NCI-H1417 treated with DMSO at 0.1 percent for 48 hours (cell line): ENCODE results near the gene NNT.
"Not testable (repeated sequence)": the region's sequence is repeated elsewhere in the genome, so short reads cannot be mapped to it uniquely, and the experiment has no call there.

ENCODE experiments used
- DNase-seq: peaks from one replicate; lab custom pipeline; 2025; lab: John Stamatoyannopoulos, UW

NNT gene

GRCh38 chr5:43602461-43603343 is at the start of gene NNT:
NNT (plus strand) TSS chr5:43603180; CDS start chr5:43609196, 6,016 bp downstream.
- peak; percentile 45 for DNase-seq

GRCh38 chr5:43553381-43553780 is 49.6 kb upstream of the NNT start:
- no peak for DNase-seq

- no peak for DNase-seq
Measured at GRCh38 chr5:43554497-43554896, 48.5 kb upstream of the NNT start.

GRCh38 chr5:43555895-43556606 is 46.9 kb upstream of the NNT start:
- peak; percentile 28 for DNase-seq

- not testable (repeated sequence) for DNase-seq
Measured at GRCh38 chr5:43556607-43556856, 46.4 kb upstream of the NNT start.

- DNase-seq = peak; percentile 33
Measured at GRCh38 chr5:43556857-43557542, 46.0 kb upstream of the NNT start, which contains the start of gene PAIP1. PAIP1 (minus strand) TSS chr5:43557077; CDS start chr5:43556846, 231 bp downstream.

- DNase-seq = no peak
Measured at GRCh38 chr5:43560128-43560527, 42.9 kb upstream of the NNT start.

- no peak for DNase-seq
Measured at GRCh38 chr5:43561356-43561755, 41.6 kb upstream of the NNT start.

GRCh38 chr5:43563321-43563720 is 39.7 kb upstream of the NNT start:
- no peak for DNase-seq

- DNase-seq = no peak
Measured at GRCh38 chr5:43564289-43564850, 38.6 kb upstream of the NNT start.

- no peak for DNase-seq
Measured at GRCh38 chr5:43565043-43565442, 37.9 kb upstream of the NNT start.

- DNase-seq = no peak
Measured at GRCh38 chr5:43567967-43568366, 35.0 kb upstream of the NNT start.

- no peak for DNase-seq
Measured at GRCh38 chr5:43569236-43569746, 33.7 kb upstream of the NNT start.

- no peak for DNase-seq
Measured at GRCh38 chr5:43570450-43571158, 32.4 kb upstream of the NNT start.

- DNase-seq = no peak
Measured at GRCh38 chr5:43571237-43571636, 31.7 kb upstream of the NNT start.

- DNase-seq = no peak
Measured at GRCh38 chr5:43572357-43572756, 30.6 kb upstream of the NNT start.

- DNase-seq = no peak
Measured at GRCh38 chr5:43573058-43573457, 29.9 kb upstream of the NNT start.

- not testable (repeated sequence) for DNase-seq
Measured at GRCh38 chr5:43580402-43581210, 22.4 kb upstream of the NNT start.

GRCh38 chr5:43581398-43581797 is 21.6 kb upstream of the NNT start:
- DNase-seq = no peak

GRCh38 chr5:43582082-43583005 is 20.6 kb upstream of the NNT start:
- DNase-seq = no peak
